Subcutaneous abdominal adipose tissue (tissue), 5 donors: ENCODE results near the gene CDK11B.
A peak's percentile ranks its signal among the peaks of the same experiment; 100 is the strongest.
"Not testable (repeated sequence)": the region's sequence is repeated elsewhere in the genome, so short reads cannot be mapped to it uniquely, and the experiment has no call there.

Source experiments
- H3K27ac ChIP-seq: one replicate; pipeline ENCODE4 v1.7.0; 2013; ENCODE audit warnings: low read depth, mild to moderate bottlenecking, inconsistent platforms, low read length, moderate library complexity
- H3K27me3 ChIP-seq, 5 donors: one replicate each; pipeline ENCODE4 v1.7.0; 2013; ENCODE audit warnings: low read length in 5 of 5, inconsistent platforms in 1 of 5; ENCODE audit not compliant: control insufficient read depth in 5 of 5, insufficient read depth in 4 of 5
- H3K36me3 ChIP-seq, 5 donors: one replicate each; pipeline ENCODE4 v1.7.0; 2013; ENCODE audit warnings: low read length in 5 of 5; ENCODE audit not compliant: control insufficient read depth in 5 of 5, insufficient read depth in 5 of 5
- H3K4me1 ChIP-seq, 5 donors: one replicate each; pipeline ENCODE4 v1.7.0; 2013; ENCODE audit warnings: low read length in 5 of 5, mild to moderate bottlenecking in 3 of 5, moderate library complexity in 1 of 5; ENCODE audit not compliant: control insufficient read depth in 5 of 5, insufficient read depth in 5 of 5
- H3K4me3 ChIP-seq, 5 donors: one replicate each; pipeline ENCODE4 v1.7.0; 2013; ENCODE audit warnings: low read length in 5 of 5, low read depth in 1 of 5
- H3K9ac ChIP-seq, 5 donors: one replicate each; pipeline ENCODE4 v1.7.0; 2013; ENCODE audit warnings: low read length in 5 of 5, mild to moderate bottlenecking in 4 of 5, moderate library complexity in 3 of 5
- H3K9me3 ChIP-seq, 5 donors: one replicate each; pipeline ENCODE4 v1.7.0; 2013; ENCODE audit warnings: low read length in 5 of 5; ENCODE audit not compliant: control insufficient read depth in 5 of 5
- donor health status: healthy.
- donor health status: healthy.
- donor health status: healthy.
- donor health status: healthy.
- donor health status: healthy.

CDK11B gene

DNA sequence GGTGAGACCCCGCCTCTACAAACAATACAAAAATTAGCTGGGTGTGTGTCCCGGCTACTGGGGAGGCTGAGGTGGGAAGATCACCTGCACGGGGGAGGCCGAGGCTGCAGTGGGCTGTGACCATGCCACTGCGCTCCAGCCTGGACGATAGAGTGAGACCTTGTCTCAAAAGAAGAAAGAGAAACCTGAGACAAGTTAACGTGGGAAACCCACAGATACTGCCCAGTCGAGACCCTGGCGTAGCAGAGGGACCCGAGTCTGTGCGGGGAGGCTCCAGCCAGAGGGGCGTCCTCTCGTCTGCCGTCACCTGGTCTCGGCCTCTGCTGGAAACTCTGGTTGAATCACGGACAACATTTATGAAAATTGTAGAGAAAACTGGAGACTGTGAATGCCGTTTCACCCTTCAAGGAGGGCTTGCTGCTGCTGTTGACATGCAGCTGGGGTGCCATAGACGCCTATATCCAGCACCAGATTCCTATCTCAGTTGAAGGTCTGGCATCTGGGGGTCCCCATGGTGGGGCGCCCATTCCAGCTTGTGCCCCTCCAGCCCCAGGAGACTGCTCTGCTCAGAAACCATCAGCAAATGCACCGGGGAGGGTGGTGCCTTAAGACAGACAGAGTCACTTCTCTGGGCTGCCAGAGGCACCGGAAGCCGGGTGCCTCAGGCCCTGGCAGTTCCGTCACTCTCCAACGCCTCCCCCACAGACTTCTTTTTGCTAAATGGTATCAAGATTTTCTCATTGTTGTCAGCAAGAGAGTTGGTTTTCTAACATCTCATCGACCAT lies 13.6 kb upstream of the CDK11B start:
- H3K36me3 ChIP-seq, result peaks cover 0 to 48% (median 34%) of the 10 kb centered on the region in 5 donors
- H3K9me3 ChIP-seq, result no peaks in the 10 kb centered on the region
- no peak overlapping the region for H3K9ac ChIP-seq
- peaks cover 0 to under 1% (median 0%) of the 10 kb centered on the region in 5 donors for H3K4me1 ChIP-seq
- no peaks in the 10 kb centered on the region for H3K27me3 ChIP-seq
- H3K4me3 ChIP-seq, result no peak overlapping the region
- H3K27ac ChIP-seq, result no peak overlapping the region

DNA sequence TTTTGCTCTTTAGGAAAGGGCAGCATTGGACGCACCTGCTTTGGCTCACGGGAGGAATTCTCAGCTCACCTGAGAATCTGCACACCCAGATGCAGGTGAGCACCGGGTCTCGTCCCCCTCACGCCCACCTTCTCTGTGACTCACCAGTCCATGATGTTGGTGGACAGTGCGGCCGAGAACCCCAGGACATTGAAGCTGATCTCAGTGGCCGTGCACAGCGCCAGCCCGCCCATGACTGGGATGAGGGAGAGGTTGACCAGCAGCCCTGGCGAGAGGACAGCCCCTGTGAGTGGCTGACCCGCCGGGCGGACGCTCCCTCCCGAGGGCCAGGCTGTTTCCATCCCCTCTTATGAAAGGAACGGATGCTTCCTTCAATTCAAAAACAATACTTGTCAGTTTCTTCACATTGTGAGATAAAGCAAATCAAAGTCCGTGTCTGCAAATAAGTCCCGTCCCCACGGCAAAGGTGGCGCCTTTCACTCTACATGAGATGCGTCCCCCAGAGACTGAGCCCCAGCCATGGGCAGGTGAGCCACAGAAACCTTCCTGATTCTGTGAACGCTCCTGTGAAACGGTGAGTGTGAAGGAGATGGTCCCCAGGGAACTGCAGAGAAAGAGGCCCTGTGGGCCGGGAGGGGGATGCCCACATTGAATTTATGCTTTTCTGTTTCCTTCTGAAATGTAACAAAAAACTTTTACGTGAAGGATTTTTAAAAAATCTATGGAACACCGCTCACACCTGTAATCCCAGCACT lies 12.7 kb upstream of the CDK11B start:
- Histone ChIP-seq H3K27ac (no peak overlapping the region), H3K4me1 (no peaks in the 10 kb centered on the region), H3K27me3 (no peaks in the 10 kb centered on the region), H3K9me3 (no peaks in the 10 kb centered on the region), H3K36me3 (peaks cover 0 to 50% (median 35%) of the 10 kb centered on the region in 5 donors), H3K4me3 (no peak overlapping the region), H3K9ac (no peak overlapping the region)

DNA sequence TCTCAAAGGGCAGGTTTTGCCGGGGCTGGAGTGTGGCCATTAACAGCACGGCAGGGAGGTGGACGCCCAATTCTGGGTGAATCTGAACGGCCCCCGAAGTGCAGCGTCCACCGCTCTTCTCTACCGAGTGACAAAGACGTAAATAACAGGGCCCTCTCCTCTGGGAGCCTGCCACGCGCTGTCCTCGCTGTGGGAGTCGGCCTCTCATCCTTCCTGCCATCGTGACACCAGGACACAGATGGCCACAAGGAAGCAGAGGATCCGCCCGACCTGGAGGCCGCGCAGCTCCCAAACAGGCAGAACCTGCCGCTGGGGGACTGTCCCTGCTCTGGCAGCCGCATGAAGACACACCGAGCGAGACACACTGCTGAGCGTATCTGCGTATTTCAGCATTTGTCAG lies 12.1 kb upstream of the CDK11B start:
- Histone ChIP-seq H3K9me3 (no peaks in the 10 kb centered on the region), H3K4me1 (no peaks in the 10 kb centered on the region), H3K9ac (peak overlapping the region in 1 of 5 donors; percentile 14), H3K27me3 (no peaks in the 10 kb centered on the region), H3K4me3 (no peak overlapping the region), H3K27ac (no peak overlapping the region), H3K36me3 (peaks cover 0 to 57% (median 42%) of the 10 kb centered on the region in 5 donors)

DNA sequence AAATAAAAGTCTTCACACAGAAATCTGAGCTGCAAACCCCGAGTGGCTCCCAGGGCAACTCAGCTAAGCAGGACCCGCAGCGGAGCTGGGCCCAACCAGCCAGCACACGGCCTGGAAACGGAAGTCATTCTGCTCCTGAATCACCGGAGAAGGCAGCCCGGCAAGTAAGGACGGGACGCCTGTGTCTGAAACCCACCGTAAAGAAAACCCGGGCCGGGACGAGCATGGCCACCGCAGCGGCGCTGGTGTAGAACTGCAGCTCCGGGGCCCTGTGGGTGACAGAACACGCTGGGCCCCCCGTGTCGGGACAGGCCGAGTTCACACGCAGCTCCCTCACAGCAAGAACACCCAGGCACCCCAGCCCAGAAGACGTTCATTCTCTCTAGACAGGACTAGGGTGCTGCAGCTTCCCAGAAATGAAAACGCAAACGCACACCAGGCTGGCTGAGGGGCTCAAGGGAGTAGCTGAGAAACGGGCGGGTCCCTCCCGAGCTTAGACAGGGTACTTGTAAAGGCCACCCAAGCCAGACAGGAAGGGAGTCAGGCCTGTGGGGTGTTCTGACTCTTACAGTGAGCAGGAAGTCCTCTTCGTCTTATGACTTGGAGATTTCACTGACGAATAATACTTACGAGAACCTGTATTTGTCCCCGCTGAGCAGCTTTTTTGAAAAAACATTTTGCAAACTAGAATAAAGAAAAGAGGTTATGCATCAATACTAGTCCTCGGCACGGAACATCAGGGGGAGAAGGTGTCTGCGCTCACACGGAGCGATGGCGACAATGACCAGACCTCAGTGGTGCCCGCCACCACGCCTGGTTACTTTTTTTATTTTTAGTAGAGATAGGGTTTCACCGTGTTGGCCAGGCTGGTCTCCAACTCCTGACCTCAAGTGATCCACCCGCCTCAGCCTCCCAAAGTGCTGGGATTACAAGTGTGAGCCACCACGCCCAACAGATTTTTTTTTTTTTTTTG lies 10.9 kb upstream of the CDK11B start:
- Histone ChIP-seq H3K9ac (no peak overlapping the region), H3K4me3 (no peak overlapping the region), H3K4me1 (no peaks in the 10 kb centered on the region), H3K27me3 (no peaks in the 10 kb centered on the region), H3K9me3 (no peaks in the 10 kb centered on the region), H3K36me3 (peaks cover 0 to 68% (median 53%) of the 10 kb centered on the region in 5 donors), H3K27ac (no peak overlapping the region)

DNA sequence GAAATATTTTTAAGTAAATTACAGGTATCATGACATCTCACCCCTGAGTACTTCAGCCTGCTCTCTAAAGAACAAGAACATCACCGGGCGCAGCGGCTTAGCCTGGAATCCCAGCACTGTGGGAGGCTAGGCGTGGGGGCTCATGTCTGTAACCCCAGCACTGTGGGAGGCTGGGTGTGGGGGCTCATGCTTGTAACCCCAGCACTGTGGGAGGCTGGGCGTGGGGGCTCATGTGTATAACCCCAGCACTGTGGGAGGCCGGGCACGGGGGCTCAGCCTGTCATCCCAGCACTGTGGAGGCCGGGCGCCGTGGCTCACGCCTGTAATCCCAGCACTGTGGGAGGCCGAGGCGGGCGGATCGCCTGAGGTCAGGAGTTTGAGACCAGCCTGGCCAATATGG lies 7.7 kb upstream of the CDK11B start:
- Histone ChIP-seq H3K4me3 (no peak overlapping the region), H3K36me3 (peaks cover 0 to 50% (median 39%) of the 10 kb centered on the region in 5 donors), H3K27me3 (no peaks in the 10 kb centered on the region), H3K9me3 (no peaks in the 10 kb centered on the region), H3K27ac (no peak overlapping the region), H3K9ac (no peak overlapping the region), H3K4me1 (peaks cover 0 to 8% (median 0%) of the 10 kb centered on the region in 5 donors)

DNA sequence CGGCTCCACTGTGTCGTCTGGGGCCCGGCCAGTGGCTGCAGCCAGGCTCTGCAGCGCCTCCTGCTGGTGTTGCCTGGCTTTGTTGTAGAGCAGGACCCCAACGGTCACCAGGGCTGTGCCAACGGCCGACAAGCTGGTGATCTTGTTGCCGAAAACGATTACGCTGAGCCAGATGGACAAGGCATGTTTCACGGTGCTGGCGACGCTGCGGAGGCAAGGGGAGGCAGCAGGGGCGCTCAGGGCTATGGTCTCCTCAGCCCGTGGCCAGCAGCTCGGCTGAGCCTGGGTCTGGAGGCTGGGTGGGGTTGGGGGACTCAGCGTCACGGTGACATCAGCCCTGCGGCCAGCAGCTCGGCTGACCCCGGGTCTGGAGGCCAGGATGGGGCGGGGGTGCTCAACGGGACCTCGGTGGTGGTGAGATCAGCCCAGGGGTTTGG lies 7.0 kb upstream of the CDK11B start:
- no peak overlapping the region for H3K27ac ChIP-seq
- no peaks in the 10 kb centered on the region for H3K27me3 ChIP-seq
- H3K36me3 ChIP-seq, result peaks cover 0 to 44% (median 32%) of the 10 kb centered on the region in 5 donors
- H3K4me3 ChIP-seq, result no peak overlapping the region
- H3K9me3 ChIP-seq, result no peaks in the 10 kb centered on the region
- no peak overlapping the region for H3K9ac ChIP-seq
- H3K4me1 ChIP-seq, result peaks cover 0 to 8% (median 0%) of the 10 kb centered on the region in 5 donors

DNA sequence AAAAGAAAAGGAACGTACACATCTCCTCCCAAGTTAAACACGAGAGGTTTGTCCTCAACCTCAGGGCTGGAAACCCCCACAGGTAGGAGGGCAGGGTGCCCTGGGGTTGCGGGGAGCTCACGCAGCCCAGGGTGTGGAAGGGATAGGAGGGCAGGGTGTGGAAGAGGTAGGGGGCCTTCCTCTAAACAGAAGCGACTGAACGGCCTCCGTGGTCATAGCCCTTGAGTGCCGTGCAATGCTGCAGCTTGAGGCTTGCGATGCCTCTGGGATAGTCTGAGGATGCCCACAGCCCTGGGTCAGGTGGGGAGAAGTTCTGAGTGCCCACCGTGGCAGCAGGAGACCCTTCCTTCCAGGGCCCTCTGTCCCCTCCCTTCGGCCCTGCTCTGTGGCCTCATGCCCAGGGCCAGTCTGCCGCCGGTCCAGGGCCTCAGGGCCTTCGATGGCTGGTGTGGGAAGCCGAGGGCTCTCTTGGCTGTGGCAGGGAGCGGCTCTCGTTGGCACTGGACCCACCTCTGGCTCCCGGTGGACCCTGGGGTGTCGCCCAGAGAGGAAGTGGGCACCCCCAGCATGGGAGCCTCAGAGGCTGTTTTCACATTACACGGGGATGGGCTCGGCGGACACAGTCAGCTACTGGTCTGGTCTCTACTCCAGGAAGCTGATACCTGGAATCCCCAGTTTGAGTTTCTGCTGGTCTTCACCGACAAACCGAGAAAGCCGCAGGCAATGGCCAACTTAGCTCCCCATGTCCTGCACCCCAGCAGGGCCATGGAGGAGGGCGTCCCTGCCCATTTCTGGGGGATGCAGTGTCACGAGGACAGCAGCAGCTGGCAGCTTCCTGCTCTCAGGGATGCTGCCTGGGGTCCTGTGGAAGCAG lies 6.4 kb upstream of the CDK11B start:
- Histone ChIP-seq H3K4me1 (peaks cover 0 to 8% (median 0%) of the 10 kb centered on the region in 5 donors), H3K9ac (no peak overlapping the region), H3K9me3 (no peaks in the 10 kb centered on the region), H3K27ac (no peak overlapping the region), H3K4me3 (no peak overlapping the region), H3K27me3 (no peaks in the 10 kb centered on the region), H3K36me3 (peaks cover 0 to 41% (median 30%) of the 10 kb centered on the region in 5 donors)

DNA sequence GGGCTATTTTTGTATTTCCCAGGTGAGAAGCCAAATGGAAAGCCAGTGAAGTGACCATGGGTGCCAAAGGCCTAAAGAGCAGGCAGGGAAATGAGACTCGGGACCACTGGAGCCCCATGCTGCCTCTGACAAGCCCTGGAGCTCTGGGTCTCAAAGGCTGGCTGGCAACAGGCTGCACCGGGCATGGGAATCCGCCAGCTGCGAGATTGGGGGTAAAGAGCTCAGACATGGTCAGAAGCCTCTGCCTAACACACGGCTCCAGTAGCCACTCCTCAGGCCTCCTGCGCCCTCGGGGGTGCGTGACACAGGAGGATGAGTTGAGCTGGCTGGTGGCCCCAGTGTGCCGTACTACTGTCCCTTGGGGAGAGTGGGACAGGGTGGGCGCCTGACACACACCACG lies 5.5 kb upstream of the CDK11B start:
- not testable (repeated sequence) for H3K4me3 ChIP-seq, H3K27me3 ChIP-seq, H3K9me3 ChIP-seq, H3K4me1 ChIP-seq, H3K27ac ChIP-seq, H3K9ac ChIP-seq
- H3K36me3 ChIP-seq, result peaks cover 0 to 33% (median 22%) of the 10 kb centered on the region in 5 donors
